ENCODE results near the gene SNCAIP.

DNA sequence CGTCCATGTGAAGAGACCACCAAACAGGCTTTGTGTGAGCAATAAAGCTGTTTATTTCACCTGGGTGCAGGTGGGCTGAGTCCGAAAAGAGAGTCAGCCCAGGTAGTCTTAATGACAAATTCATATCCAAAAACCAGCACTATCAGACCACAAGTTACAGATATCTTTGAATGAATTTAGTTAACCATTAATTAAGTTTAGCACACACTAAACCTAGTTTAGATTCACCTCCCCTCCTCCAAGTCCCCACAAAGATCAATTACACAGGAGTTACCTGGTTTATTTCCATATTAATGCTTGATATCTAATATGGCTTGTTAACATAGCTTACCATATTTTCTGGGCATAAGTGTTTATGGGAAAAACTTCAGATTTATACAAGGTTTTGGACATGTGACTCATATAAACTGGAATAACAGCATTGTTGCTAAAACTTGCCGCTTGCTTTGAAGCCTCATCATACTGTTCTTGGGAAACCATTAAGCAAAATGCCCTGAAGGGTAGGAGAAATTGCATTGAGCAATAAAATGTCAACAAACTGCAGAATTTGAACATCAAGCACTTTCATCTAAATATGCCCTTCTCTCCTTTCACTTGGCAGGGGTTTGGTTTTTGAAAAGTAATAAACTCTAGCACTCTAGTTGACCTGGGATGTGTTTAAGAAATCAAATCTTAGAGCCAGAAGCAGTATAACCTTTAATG lies 166.9 kb downstream of the SNCAIP start:
- TF ChIP-seq, protein P1, sequence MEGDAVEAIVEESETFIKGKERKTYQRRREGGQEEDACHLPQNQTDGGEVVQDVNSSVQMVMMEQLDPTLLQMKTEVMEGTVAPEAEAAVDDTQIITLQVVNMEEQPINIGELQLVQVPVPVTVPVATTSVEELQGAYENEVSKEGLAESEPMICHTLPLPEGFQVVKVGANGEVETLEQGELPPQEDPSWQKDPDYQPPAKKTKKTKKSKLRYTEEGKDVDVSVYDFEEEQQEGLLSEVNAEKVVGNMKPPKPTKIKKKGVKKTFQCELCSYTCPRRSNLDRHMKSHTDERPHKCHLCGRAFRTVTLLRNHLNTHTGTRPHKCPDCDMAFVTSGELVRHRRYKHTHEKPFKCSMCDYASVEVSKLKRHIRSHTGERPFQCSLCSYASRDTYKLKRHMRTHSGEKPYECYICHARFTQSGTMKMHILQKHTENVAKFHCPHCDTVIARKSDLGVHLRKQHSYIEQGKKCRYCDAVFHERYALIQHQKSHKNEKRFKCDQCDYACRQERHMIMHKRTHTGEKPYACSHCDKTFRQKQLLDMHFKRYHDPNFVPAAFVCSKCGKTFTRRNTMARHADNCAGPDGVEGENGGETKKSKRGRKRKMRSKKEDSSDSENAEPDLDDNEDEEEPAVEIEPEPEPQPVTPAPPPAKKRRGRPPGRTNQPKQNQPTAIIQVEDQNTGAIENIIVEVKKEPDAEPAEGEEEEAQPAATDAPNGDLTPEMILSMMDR (IDR thresholded peaks at IDR 0.05): no peak
- no peak for TF ChIP-seq POLR2A (IDR thresholded peaks at IDR 0.05)

Measured in stomach (tissue), 4 donors.